SHP77 (cell line): ENCODE measurements around the gene MAP4K5.
A peak's percentile ranks its signal among the peaks of the same experiment; 100 is the strongest.
"Not testable (repeated sequence)": the region's sequence is repeated elsewhere in the genome, so short reads cannot be mapped to it uniquely, and the experiment has no call there.

Source experiments
- DNase-seq, 2 experiments: peaks; one replicate each; lab custom pipeline; 2025; lab: John Stamatoyannopoulos, UW

MAP4K5 gene

DNA sequence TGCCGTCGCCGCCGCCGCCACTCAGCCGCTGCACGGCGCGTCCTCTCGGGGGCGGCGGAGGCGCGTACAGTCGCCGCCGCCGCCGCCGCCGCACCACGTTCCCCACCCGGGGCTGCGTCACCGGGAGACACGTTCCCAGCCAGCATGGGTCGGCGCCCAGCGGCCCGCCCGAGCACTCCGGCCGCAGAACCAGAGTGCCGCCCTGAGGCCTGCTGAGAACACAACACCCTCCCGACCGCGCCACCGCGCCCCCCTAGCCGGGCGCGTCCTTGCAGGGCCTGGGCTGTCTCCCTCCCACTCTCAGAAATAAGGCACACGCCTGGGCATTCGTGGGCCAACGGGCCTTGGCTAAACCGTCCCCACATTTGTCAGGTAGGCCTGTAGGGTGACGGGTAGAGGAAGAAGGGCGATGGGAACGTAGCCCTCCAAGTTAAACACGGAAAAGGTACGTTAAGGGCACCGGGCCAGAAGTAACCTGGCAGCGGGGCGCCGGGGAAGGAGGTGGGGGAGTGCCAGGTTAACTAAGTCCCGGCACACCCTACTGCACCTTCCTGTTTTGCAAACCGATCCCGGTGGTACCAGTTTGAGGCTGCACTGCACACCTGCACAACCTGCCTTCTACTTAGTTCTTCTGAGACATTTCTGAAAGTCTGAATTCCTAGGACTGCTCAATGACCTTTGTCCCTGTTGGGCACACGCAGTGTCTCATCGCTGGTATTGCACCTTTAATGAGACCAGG is at the start of gene MAP4K5:
MAP4K5 (minus strand) TSS at position 68 of the 739 bp plus-strand sequence. CDS start 520 bp downstream, outside the sequence.
- DNase-seq, result peak; percentile 87 to 93

DNA sequence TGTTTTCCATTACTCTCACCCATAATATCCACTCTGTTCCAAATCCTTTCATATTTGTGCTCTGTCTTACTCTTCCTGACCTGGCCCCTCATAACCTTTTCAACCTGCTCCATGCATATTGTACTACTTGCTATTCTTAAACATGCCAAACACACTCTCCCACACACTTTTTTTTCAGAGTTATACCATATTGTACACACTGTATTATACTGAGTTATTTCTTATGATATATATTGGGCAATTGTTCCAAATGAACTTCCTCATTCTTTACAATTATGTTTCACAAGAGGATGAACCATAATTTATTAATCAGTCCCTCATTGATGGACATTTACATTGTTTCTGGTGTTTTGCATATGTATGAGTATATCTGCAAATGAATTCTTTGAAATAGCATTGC is 46.1 kb upstream of the MAP4K5 start:
- DNase-seq, result no peak

DNA sequence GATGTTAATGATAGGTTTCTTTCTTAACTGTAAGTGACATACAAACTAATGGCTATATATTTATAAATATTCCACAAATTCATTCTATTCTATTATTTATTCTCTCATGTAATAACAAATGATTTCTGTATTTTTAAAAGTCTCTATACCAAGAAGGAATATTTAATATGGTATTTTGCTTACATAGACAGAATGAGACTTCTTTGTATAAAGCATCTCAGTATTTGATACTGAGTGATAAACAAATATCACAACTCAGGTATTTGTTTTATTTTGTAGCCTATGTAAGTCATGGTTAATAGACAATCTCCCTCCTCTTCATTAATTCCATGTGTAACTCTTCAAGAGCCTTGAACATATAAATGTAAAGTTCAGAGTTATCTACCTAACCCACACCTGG is 45.6 kb upstream of the MAP4K5 start:
- no peak for DNase-seq

DNA sequence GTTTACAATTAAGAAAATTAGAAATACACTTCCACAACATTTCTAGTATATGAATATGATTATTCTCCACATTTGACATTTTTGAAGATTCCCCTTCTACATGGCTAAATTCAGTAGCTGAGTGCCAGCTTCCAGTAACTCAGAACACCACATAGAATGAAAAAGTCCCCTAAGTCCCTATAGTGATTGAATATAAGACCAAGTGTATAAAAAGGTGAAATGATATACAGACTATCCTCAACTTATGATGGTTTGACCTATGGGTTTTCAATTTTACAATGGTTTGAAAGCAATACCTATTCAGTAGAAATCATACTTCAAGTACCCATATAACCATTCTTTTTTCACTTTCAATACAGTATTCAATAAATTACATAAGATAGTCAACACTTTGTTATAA is 43.4 kb upstream of the MAP4K5 start:
- DNase-seq, result no peak

DNA sequence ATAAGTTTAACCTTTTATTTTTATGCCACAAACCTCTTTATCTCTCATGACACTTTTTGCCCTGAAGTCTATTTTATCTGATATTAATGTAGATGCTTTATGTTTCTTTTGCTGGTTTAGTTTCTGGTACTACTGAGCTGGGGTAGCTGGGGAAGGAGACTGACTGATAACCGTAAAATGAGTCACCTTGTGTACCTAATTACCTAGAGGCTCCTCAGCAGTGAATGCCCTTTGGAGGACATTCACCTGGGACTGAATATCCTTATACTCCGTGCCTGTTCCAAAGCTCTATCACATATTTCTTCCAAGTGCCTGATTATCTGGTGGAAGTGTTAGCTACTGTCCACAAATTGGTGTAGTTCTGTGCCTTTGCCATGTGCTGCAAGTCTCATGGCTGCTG is 41.5 kb upstream of the MAP4K5 start:
- no peak for DNase-seq

DNA sequence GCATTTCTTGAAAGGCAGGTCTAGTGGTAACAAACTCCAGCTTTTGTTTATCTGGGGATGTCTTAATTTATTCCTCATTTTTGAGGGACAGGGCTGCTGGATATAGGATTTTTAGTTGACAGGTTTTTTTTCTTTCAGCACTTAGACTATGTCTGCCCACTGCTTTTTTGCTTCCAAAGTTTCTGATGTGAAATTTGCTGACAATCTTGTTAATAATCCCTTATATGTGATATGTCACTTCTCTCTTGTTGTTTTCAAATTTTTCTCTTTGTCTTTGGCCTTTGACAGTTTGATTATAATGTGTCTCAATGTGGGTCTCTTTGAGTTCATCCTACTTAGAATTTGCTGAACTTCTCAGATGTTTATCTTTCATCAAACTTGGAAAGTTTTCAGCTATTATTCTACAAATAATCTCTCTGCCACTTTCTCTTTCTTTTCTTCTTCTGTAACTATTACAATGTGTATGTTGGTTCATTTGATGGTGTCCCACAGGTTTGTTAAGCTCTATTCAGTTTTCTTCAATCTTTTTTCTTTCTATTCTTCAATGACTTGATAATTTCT is 37.4 kb upstream of the MAP4K5 start:
- no peak for DNase-seq

DNA sequence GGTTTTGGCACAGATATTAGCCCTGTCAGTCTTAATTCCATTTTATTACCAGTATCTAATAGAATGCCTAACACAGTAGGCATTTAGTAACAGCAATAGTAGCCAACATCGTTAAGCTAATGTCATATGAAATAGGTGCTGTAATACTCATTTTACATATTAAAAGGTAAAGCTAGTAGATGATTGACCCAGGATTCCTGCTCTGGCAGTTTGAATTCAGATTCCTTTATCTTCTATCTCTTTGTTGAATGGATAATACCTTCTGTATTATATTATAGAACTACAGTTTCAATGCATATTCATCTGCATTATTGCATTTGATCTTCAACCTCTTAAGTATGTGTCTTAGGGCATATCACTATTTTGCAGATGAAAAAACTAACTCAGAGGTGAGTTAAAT is 30.5 kb upstream of the MAP4K5 start:
- no peak for DNase-seq

DNA sequence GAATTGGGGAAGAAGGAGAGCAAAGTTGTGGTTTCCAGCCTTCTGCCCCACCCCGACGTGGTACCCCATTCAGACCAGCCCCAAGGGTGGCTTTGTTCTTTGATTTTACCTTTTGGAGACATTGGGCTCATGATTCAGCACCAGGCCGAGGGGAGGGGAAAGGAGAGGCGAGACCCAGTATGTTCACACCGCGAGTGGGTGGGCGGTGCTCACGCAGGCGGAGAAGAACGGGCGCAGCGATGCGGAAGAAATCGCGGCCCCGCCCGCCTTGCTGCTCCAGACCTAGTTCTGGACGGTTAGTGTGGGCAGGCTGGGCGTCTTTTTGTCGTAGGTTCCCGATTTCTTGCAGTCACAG is 28.5 kb upstream of the MAP4K5 start:
- DNase-seq, result peak; percentile 49 to 79

DNA sequence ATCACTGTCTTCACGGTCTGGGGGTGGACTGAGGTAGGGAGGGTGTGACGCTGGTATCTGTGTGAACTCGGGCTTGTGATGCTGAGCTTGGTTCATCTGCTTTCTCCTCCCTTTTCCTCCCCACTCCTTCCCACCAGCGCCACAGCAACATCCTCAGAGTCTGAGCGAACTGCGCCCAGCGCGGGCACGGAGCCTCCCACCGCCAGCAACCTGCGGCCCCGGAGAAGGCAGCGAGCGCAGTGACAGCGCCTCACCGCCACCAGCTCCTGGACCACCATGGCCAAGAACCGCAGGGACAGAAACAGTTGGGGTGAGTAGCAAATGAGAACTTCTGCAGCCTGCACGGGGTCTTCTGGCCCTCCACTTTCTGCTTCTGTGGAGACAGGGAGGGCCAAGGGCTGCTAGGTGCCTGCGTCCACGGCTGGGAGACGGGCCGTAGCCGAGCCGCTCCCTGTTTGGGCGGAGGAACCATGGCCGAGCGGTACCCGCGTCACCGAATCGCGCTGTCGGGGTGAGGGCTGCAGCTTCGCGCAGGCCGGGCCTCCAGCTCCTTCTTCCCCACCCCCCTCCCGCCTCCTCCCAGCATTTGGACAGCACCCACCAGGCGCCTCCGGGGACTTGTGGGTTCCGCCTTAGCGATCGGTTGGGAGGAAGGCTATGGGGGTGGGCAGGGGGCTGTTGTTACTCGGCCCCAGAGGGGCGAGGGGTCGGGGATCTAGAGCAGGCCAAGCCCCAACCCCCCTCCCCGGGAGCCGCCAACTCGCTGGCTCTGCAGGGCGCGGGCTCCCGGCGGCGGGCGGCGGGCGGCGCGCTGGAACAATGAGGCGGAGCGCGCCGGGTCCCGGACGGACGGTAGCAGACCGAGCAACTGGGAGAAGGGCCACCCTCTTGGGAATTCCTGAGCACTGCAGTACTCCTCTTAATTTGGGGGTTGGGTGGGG is 27.9 kb upstream of the MAP4K5 start, which contains the start of gene ATL1:
ATL1 (plus strand) TSS at position 156 of the 941 bp plus-strand sequence; CDS start at position 277, 121 bp downstream.
- peak; percentile 71 to 73 for DNase-seq

DNA sequence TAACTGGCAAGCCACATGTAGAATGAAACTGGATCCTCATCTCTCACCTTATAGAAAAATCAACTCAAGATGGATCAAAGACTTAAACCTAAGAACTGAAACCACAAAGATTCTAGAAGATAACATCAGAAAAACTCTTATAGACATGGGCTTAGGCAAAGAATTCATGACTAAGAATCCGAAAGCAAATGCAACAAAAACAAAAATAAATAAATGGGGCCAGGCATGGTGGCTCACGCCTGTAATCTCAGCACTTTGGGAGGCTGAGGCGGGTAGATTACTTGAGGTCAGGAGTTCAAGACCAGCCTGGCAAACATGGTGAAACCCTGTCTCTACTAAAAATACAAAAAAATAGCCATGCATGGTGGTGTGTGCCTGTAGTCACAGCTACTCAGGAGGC is 20.4 kb upstream of the MAP4K5 start:
- not testable (repeated sequence) for DNase-seq

DNA sequence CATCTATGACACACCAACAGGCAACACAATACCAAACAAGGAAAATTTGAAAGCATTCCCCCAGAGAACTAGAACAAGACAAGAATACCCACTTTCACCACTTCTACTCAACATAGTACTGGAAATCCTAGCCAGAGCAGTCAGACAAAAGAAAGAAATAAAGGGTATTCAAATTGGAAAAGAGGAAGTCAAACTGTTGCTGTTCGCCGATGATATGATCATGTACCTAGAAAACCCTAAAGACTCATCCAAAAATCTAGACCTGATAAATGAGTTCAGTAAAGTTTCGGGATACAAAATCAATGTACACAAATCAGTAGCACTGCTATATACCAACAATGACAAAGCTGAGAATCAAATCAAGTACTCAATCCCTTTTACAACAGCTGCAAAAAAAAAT is 19.5 kb upstream of the MAP4K5 start:
- DNase-seq, result no peak

DNA sequence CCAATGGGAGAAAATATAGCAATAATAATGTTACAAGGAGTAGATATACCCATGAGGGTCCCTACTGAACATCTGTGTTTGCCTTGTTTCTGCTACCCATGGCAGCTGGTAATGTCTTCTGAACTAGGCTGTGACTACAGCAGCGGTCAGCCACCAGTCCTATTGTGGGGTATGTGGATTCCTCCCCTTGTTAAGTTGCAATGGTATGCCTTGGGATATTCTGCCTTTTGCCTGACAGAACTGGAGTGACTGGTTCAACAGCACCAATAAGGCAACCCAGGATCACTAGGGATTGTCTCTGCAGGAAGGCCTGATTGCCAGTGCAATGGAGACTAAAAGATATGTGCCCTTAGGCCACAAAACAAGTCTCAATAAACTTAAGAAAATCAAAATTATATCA is 17.9 kb upstream of the MAP4K5 start:
- DNase-seq, result no peak

DNA sequence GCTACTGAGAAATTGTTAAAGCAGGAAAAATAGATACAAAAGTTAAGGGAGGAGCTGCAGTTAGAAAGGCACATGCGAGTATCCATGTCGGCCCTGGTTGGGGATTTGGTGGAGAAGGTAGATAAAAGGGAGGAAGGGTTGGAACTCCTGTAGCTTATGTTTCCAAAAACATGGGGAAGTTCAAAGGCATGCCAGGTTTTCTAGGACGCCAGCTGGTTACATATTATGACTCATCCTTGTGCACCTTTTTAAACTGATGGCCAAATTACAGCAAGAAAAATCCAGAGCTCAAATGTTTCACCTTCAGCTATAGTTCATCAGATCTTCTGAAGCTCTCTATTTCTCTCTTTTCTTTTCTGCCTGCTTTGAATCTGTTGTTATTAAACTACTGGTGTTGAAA is 13.2 kb upstream of the MAP4K5 start:
- peak; percentile 29 to 58 for DNase-seq

DNA sequence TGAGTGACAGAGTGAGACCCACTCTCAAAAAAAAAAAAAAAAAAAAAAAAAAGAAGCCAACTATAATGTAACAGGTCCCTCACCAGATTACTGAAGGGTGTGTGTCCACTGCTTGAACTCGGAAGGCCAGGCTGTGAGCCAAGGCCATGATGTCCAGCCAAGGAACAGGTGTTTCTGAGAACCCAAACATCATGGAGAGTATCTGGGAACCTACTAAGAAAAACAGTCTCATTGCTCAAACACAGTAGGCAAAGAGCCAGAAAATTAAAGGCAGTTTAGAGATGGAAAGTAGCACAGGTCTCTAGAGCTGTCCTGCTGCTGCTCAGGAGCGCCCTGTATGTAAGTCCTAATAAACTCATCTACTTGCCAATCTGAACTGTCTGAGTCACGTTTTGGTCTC is 12.5 kb upstream of the MAP4K5 start:
- no peak for DNase-seq

DNA sequence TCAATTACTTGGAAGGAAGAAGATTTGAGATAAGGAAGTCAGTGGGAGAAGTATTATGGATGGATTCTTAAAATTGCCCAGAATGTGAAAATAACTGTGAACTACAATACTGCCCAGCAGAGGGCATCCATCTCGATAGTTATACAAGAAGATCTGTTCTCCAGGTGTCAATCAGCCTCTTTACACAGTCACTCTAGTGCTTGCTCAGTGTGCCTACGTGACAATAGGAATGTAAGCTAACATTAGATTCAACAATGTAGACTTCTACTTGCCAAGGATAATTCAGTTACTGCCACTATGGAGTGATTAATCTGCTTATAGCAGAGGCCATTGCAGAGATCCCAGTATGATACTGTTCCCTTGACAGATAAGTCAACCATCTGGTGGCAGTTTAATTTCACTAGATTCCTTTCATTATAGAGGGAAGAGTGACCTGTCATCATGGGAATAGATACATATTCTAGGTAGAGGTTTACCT is 10.6 kb upstream of the MAP4K5 start:
- DNase-seq, result peak; percentile 60 to 84

DNA sequence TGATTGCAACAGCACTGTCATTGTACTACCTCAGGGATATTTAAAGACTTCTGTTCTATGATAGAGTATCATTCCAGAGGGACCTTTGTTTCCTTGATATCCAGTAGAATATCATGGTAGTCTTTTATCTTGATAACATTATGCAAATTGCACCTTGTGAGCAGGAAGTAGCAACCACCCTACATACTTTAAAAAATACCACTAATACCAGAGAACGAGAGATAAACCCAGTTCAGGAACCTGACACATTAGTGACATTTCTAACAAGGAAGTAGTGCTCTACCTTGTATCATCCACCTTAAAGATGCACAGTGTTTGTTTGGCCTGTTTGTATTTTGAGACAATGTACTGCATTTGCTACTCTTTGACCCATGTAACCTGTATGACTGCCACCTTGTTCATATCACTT is 8.8 kb upstream of the MAP4K5 start:
- no peak for DNase-seq

DNA sequence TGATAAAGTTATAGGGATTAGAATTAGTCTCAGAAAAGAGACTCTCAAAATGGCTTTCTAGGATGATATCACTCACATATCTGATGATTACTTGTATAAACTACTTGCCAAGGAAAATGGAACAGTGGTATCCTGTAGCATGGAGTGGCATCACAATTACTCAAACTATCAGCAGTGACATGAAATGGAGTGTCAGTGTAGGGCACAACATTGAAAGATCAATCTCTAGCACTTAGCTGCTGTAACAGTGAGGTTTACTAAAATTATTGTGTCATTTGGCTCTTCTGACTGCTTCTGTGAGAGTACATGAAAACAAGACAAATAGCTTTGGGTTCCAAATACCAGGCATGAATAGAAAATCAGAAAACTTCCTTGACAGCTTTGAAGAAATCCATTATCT is 6.7 kb upstream of the MAP4K5 start:
- DNase-seq, result no peak

DNA sequence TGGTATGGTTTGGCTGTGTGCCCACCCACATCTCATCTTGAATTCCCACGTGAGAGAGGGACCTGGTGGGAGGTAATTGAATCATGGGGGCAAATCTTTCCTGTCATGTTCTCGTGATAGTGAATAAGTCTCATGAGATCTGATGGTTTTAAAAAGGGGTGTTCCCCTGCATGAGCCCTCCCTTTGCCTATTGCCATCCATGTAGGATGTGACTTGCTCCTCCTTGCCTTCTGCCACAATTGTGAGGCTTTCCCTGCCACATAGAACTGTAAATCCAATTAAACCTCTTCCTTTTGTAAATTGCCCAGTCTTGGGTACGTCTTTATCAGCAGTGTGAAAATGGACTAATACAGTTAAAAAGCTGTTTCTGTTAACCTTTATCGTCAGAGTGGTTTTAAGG is 5.7 kb upstream of the MAP4K5 start:
- not testable (repeated sequence) for DNase-seq

DNA sequence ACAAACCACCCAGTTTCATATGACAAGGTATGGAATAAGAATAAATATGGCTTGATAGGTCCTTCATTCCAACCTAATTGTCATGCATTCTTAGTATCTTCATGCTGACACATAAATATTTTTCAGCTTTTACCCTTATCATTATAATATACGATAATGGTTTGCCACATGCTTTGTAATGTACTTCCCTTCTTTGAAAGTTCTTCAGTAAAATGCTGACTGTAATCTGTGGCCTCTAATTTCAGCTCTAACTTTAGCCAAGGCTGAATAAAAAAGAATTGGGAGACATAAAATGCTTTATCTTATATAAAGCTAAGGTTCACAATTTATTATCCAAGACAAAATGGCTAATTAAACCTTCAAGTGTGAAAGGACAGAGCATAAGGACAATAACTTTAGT is 2.6 kb upstream of the MAP4K5 start:
- no peak for DNase-seq

DNA sequence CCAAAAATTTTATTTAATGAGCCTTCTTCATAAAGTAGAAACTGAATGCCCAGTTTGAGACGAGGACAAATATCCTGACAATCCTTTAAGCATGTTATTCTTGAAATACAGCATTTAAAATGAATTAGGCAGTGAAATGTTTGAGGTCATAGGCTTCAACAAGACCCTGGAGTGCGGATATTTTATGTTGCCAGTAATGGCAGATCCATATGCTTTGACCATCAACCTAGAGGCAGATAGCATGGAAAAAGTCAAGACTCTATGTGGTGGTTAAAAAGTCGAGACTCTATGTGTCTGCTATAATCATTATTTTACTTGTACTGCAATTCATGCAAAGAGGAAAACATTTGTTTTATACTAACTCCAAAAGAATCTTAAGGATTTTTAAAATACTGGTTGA is 2.0 kb upstream of the MAP4K5 start:
- DNase-seq, result no peak

DNA sequence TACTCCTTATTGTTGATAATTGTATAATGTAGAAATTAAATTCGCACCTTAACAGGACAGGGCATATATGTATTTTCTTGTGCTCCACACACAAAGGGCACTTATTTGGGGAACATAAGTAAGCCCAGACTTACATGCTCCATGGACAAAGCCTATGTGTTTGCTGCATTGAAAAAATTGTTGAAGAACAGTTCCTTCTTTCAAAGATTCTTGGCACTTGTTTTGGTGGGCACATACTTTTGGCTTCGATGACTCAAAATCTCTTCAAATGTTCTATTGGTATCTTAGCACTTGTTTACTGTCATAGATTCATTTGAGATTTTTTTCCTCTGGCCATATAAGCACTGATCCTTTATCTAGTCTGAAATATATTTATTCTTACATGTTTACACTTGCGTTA is 1.4 kb upstream of the MAP4K5 start:
- no peak for DNase-seq

DNA sequence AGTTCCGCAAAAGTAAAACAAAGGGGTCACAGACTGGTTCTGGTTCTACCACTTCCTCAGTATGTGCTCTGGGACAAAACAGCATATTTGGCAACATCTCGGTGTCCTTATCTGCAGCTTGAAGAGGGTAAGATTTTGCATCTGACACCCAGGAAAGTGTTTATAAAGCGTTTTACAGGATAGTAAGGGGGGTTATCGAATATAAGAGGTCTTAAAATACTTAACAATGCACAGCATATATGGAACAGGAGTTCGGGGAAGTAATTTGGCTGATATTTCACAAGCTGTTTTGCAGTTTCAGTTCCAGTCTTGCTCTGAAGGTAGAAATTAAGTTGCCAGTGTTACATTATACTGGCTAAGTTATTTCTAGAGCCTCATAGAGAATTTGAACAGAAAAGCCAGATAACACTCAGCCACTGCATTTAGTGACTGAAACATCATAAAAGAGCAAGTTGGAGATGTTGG is 904 bp upstream of the MAP4K5 start:
- no peak for DNase-seq
